HepG2 (cell line): ENCODE measurements around the gene NGRN. TPM values are rescaled to one million over a fixed set of nuclear protein-coding genes. Genes with fewer than 3 reads are reported as not detected.

ENCODE experiments used
- AFF4 ChIP-seq: sonication (generic); formaldehyde crosslinking; IDR thresholded peaks from 2 replicates; pipeline ENCODE4 v1.4.0; 2020; ENCODE audit warnings: missing genetic modification reagents
- CBFB ChIP-seq: sonication (generic); formaldehyde crosslinking; IDR thresholded peaks from 2 replicates; pipeline ENCODE4 v1.4.0; 2020; ENCODE audit warnings: missing genetic modification reagents
- E2F1 ChIP-seq: sonication (generic); formaldehyde crosslinking; IDR thresholded peaks from 2 replicates; pipeline ENCODE4 v1.5.0; 2020; ENCODE audit warnings: missing genetic modification reagents
- GZF1 ChIP-seq: sonication (generic); formaldehyde crosslinking; IDR thresholded peaks from 2 replicates; pipeline ENCODE4 v1.5.1; 2020; ENCODE audit warnings: mild to moderate bottlenecking, missing genetic modification reagents
- HNRNPL ChIP-seq: fragments of 200-400 bp; formaldehyde crosslinking; IDR thresholded peaks from 2 replicates; pipeline ENCODE4 v1.6.1; 2017; ENCODE audit warnings: mild to moderate bottlenecking, low read depth, low read length
- KAT8 ChIP-seq: IDR thresholded peaks from 2 replicates; pipeline ENCODE4 v1.6.1; 2016; ENCODE audit warnings: missing genetic modification reagents, missing compliant biosample characterization
- PATZ1 ChIP-seq: sonication (generic); formaldehyde crosslinking; IDR thresholded peaks from 2 replicates; pipeline ENCODE4 v1.4.0; 2020; ENCODE audit warnings: missing genetic modification reagents
- SALL1 ChIP-seq: sonication (generic); formaldehyde crosslinking; IDR thresholded peaks from 2 replicates; pipeline ENCODE4 v1.8.0; 2022; ENCODE audit warnings: mild to moderate bottlenecking, missing genetic modification reagents
- XRCC5 ChIP-seq: fragments of 200-400 bp; formaldehyde crosslinking; optimal IDR thresholded peaks from 2 replicates; pipeline ENCODE3; 2017; ENCODE audit warnings: mild to moderate bottlenecking, low read length
- YY1 ChIP-seq: IDR thresholded peaks from 2 replicates; pipeline ENCODE4 v1.6.1; 2011; ENCODE audit warnings: low read length, low read depth, moderate library complexity, mild to moderate bottlenecking; ENCODE audit not compliant: insufficient read depth, insufficient replicate concordance
- ZBTB20 ChIP-seq: sonication (generic); formaldehyde crosslinking; IDR thresholded peaks from 2 replicates; pipeline ENCODE4 v1.8.1; 2023; ENCODE audit warnings: missing genetic modification reagents, low read depth, mild to moderate bottlenecking, borderline replicate concordance
- ZNF282 ChIP-seq: fragments of 450-650 bp; IDR thresholded peaks from 2 replicates; pipeline ENCODE4 v1.6.1; 2018; ENCODE audit not compliant: partially characterized antibody
- ZNF468 ChIP-seq: sonication (generic); formaldehyde crosslinking; IDR thresholded peaks from 2 replicates; pipeline ENCODE4 v1.8.0; 2022; ENCODE audit warnings: mild to moderate bottlenecking, moderate library complexity, missing genetic modification reagents
- ZNF589 ChIP-seq: sonication (generic); formaldehyde crosslinking; conservative IDR thresholded peaks from 2 replicates; pipeline ENCODE4 v1.8.0; 2022; ENCODE audit warnings: mild to moderate bottlenecking, moderate library complexity, missing genetic modification reagents
- ZNF660 ChIP-seq: sonication (generic); formaldehyde crosslinking; IDR thresholded peaks from 2 replicates; pipeline ENCODE4 v1.5.1; 2020; ENCODE audit warnings: mild to moderate bottlenecking, low read depth, missing genetic modification reagents, borderline replicate concordance
- ZNF790 ChIP-seq: sonication (generic); formaldehyde crosslinking; IDR thresholded peaks from 2 replicates; pipeline ENCODE4 v1.8.0; 2022; ENCODE audit warnings: missing genetic modification reagents, mild to moderate bottlenecking, borderline replicate concordance
- ZNF792 ChIP-seq: IDR thresholded peaks from 2 replicates; pipeline ENCODE4 v1.6.1; 2016
- polyA plus RNA-seq, 8 experiments: library from polyadenylated mRNA; depleted of rRNA in 3 of 8; stranded (reverse) in 7 of 8; unstranded in 1 of 8; fragments of >200 nt; fragmentation: Illumina TruSeq in 4 of 8; extraction: Trizol in 4 of 8; gene quantifications; 2 replicates each; pipeline versions ENCODE4 v1.2.1 to v1.2.3, GENCODE V29; 2011 to 2016; ENCODE audit warnings: low read depth in 4 of 8, missing spikeins in 1 of 8, mixed read lengths in 1 of 8; ENCODE audit not compliant: insufficient read depth in 1 of 8
- total RNA-seq, 5 experiments: library from RNA; depleted of rRNA; stranded (reverse); fragments of >200 nt; fragmentation: Illumina TruSeq; extraction: Trizol; gene quantifications; 2 replicates each; pipeline ENCODE4 v1.2.3, GENCODE V29; 2016; ENCODE audit warnings: low read depth in 1 of 5
- TF ChIP-seq, protein P1 (sequence below): sonication (generic); formaldehyde crosslinking; IDR thresholded peaks from 2 replicates; pipeline ENCODE4 v1.5.0; 2020; ENCODE audit warnings: mild to moderate bottlenecking, missing genetic modification reagents, moderate library complexity
- TF ChIP-seq, protein P2 (sequence below): sonication (generic); formaldehyde crosslinking; IDR thresholded peaks from 2 replicates; pipeline ENCODE4 v1.9.0; 2022; ENCODE audit warnings: low read depth, missing genetic modification reagents

NGRN gene
- total and polyA plus RNA-seq, 2 of the 13 experiments (the other 11 are each of a cell fraction or from before 2014, with no cell fraction given) = 39.8 to 63.7 TPM

- TF ChIP-seq AFF4 (CRISPR knock-in tag) = no peak
- TF ChIP-seq E2F1 (CRISPR knock-in tag) = no peak
- TF ChIP-seq YY1 = peak; percentile 25
- TF ChIP-seq ZNF282 = no peak
- TF ChIP-seq, protein P1, sequence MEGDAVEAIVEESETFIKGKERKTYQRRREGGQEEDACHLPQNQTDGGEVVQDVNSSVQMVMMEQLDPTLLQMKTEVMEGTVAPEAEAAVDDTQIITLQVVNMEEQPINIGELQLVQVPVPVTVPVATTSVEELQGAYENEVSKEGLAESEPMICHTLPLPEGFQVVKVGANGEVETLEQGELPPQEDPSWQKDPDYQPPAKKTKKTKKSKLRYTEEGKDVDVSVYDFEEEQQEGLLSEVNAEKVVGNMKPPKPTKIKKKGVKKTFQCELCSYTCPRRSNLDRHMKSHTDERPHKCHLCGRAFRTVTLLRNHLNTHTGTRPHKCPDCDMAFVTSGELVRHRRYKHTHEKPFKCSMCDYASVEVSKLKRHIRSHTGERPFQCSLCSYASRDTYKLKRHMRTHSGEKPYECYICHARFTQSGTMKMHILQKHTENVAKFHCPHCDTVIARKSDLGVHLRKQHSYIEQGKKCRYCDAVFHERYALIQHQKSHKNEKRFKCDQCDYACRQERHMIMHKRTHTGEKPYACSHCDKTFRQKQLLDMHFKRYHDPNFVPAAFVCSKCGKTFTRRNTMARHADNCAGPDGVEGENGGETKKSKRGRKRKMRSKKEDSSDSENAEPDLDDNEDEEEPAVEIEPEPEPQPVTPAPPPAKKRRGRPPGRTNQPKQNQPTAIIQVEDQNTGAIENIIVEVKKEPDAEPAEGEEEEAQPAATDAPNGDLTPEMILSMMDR (CRISPR knock-in tag) = peak; percentile 94
- TF ChIP-seq ZNF589 = no peak
- 0 out of 2 replicates have a peak, but pooled peaks have one; percentile 26 for TF ChIP-seq ZNF792 (CRISPR knock-in tag)
- TF ChIP-seq ZNF660 = no peak
- TF ChIP-seq, protein P2, sequence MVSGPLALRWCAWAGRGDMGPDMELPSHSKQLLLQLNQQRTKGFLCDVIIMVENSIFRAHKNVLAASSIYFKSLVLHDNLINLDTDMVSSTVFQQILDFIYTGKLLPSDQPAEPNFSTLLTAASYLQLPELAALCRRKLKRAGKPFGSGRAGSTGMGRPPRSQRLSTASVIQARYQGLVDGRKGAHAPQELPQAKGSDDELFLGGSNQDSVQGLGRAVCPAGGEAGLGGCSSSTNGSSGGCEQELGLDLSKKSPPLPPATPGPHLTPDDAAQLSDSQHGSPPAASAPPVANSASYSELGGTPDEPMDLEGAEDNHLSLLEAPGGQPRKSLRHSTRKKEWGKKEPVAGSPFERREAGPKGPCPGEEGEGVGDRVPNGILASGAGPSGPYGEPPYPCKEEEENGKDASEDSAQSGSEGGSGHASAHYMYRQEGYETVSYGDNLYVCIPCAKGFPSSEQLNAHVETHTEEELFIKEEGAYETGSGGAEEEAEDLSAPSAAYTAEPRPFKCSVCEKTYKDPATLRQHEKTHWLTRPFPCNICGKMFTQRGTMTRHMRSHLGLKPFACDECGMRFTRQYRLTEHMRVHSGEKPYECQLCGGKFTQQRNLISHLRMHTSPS (CRISPR knock-in tag) = 0 out of 2 replicates have a peak, but pooled peaks have one; percentile 50
- TF ChIP-seq ZNF790 (CRISPR knock-in tag) = no peak
- TF ChIP-seq ZNF468 (CRISPR knock-in tag) = no peak
- TF ChIP-seq KAT8 (CRISPR knock-in tag) = no peak
- TF ChIP-seq GZF1 (CRISPR knock-in tag) = no peak
- TF ChIP-seq SALL1 (CRISPR knock-in tag) = peak; percentile 36; the same call in 1 of the 2 replicates
- peak; percentile 82 for TF ChIP-seq HNRNPL
- peak; percentile 59 for TF ChIP-seq XRCC5
- TF ChIP-seq PATZ1 (CRISPR knock-in tag) = peak; percentile 53; the same call in 1 of the 2 replicates
- TF ChIP-seq ZBTB20 (CRISPR knock-in tag) = peak; percentile 54; the same call in 1 of the 2 replicates
- no peak for TF ChIP-seq CBFB
Observed at GRCh38 chr15:90221246-90221900, 44.1 kb upstream of the NGRN start (continued).
